Measurements from ENCODE around the gene LSM3. TPM values are rescaled to one million over a fixed set of nuclear protein-coding genes. Genes with fewer than 3 reads are reported as not detected.

Gene LSM3
- total RNA-seq, 1 experiment from 2014 or later: 17.4 TPM

DNA sequence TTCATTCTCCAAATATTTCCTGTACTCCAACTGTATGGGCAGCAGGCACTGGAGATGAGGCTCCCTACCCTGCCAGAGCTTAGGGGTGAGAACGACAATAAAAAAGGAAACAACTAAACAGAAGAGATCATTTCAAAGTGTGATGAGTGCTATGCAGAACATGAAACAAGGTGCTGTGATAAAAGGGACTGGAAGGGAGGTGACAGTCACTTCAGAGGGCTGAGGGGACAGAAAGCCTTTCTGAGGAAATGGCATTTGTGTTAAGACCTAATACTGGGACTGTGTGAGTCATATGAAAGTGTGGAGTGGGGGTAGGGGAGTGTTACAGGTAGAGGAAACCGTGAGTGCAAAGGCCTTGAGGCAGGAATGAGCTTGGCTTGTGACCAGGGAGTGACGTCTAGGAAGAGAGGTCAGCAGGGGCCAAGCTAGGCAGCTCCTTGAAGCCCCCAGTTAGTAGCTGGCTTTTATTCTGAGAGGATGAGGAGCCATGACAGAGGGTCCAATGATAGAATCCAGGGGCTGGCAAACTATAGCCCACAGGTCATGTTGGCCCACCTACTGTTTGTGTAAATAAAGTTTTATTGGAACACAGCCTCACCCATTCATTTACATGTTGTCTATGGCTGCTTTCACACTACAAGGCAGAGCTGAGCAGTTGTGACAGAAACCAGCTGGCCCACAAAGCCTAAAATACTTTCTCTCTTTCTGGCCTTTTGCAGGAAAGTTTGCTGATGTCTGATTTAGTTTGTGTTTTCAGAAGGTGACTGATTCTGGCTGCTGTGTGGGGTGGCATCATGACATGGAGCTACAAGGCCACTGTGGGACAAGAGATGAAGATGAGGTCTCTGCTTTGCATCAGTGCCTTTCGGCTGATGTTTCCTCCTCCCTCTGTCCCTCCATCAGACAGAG, 56.6 kb downstream of the LSM3 start:
- H3K27ac ChIP-seq (ENCODE audit: low read depth, low read length): no peak overlapping the region
- TF ChIP-seq, protein P1, sequence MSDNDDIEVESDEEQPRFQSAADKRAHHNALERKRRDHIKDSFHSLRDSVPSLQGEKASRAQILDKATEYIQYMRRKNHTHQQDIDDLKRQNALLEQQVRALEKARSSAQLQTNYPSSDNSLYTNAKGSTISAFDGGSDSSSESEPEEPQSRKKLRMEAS (IDR thresholded peaks at IDR 0.05): no peak
- TF ChIP-seq EGR1 (IDR thresholded peaks at IDR 0.05; ENCODE audit: low read depth): no peak
- no peak for TF ChIP-seq JUND (IDR thresholded peaks at IDR 0.05)
- TF ChIP-seq EZH2 (IDR thresholded peaks at IDR 0.05): no peak
- no peak for TF ChIP-seq CBX3 (IDR thresholded peaks at IDR 0.05; ENCODE audit: low read depth)
- TF ChIP-seq YY1 (IDR thresholded peaks at IDR 0.05; ENCODE audit: extremely low read depth, insufficient replicate concordance, low read depth, low read length): no peak
- H3K4me1 ChIP-seq (ENCODE audit: control insufficient read depth in 1 of 2, insufficient read depth in 2 of 2, low read length in 2 of 2): no peaks in the 10 kb centered on the region; a peak in 1 of 4 replicates
- no peaks in the 10 kb centered on the region for H4K20me1 ChIP-seq (ENCODE audit: insufficient read depth)
- no peaks in the 10 kb centered on the region for H3K9me2 ChIP-seq (ENCODE audit: insufficient read depth)
- intact Hi-C loops (cut with micrococcal nuclease): no loop called here
- ATAC-seq (no peak), DNase-seq (ENCODE audit: low read depth, low spot score) (no peak)
- H3K79me2 ChIP-seq (ENCODE audit: insufficient read depth, low read length): no peaks in the 10 kb centered on the region
- ChIA-PET CTCF (no interaction called here), POLR2A (no interaction called here), RAD21 (ENCODE audit: low non-redundant PET in 1 of 2, low total read pairs in 2 of 2, uncharacterized antibody in 2 of 2, unreplicated experiment in 2 of 2) (no interaction called here)
- H3K27me3 ChIP-seq (ENCODE audit: insufficient read depth, low read length): no peaks in the 10 kb centered on the region
- no peak overlapping the region for H3K9ac ChIP-seq (ENCODE audit: low read length)
- no peak overlapping the region for H2AFZ ChIP-seq (ENCODE audit: low read depth, low read length, poor library complexity, severe bottlenecking)
- no TSS peak for BruUV-seq (replicated peaks)
- no peak overlapping the region for H3K4me2 ChIP-seq (ENCODE audit: low read length)
- H3K36me3 ChIP-seq (ENCODE audit: control insufficient read depth in 1 of 2, insufficient read depth in 2 of 2, low read length in 2 of 2): no peaks in the 10 kb centered on the region
- H3K4me3 ChIP-seq (replicated peaks in 1 of 2; ENCODE audit: low read depth in 1 of 2, low read length in 2 of 2): no peak overlapping the region
- H3K9me3 ChIP-seq (ENCODE audit: control insufficient read depth in 1 of 2, insufficient read depth in 1 of 2, low read depth in 1 of 2, low read length in 2 of 2): peaks cover 4 to 5% of the 10 kb centered on the region in 2 experiments; a peak in 2 of 4 replicates

DNA sequence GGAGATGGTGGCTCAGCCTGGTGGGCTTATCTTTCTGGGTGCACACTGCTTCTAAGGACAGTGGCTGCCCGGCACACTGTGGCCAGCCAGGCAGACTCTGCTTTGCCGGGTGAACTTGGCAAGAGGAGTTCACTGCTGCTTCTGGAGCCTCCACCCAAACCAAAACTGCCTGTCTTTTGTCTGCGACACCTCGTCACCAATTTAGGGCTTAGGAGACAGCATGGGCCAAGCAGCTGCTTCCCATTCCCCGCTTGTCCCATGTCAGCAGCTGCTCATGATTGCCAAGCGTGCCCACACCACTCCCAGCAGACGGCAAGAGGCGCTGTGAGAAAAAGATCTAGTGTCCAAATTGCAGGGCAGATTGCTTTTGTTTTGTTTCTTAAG, 57.3 kb downstream of the LSM3 start:
- ChIA-PET RAD21 (ENCODE audit: low non-redundant PET in 1 of 2, low total read pairs in 2 of 2, uncharacterized antibody in 2 of 2, unreplicated experiment in 2 of 2) (no interaction called here), POLR2A (no interaction called here), CTCF (no interaction called here)
- no peak overlapping the region for H3K27ac ChIP-seq (ENCODE audit: low read depth, low read length)
- no TSS peak for BruUV-seq (replicated peaks)
- no peak for DNase-seq (ENCODE audit: low read depth, low spot score)
- intact Hi-C loops (cut with micrococcal nuclease): no loop called here
- no peak overlapping the region for H3K4me3 ChIP-seq (replicated peaks in 1 of 2; ENCODE audit: low read depth in 1 of 2, low read length in 2 of 2)
- H3K9me2 ChIP-seq (ENCODE audit: insufficient read depth): no peaks in the 10 kb centered on the region
- H3K27me3 ChIP-seq (ENCODE audit: insufficient read depth, low read length): no peaks in the 10 kb centered on the region
- no peak overlapping the region for H3K9ac ChIP-seq (ENCODE audit: low read length)
- ATAC-seq: no peak
- no peak overlapping the region for H3K4me2 ChIP-seq (ENCODE audit: low read length)
- TF ChIP-seq SRF (IDR thresholded peaks at IDR 0.05; ENCODE audit: low read depth) (no peak), YY1 (IDR thresholded peaks at IDR 0.05; ENCODE audit: extremely low read depth, insufficient replicate concordance, low read depth, low read length) (no peak), TCF7L2 (IDR thresholded peaks at IDR 0.05; ENCODE audit: borderline replicate concordance, extremely low read depth, insufficient read depth, insufficient read length) (no peak), ZNF274 (IDR thresholded peaks at IDR 0.05; ENCODE audit: low read depth, low read length) (no peak), ZFX (IDR thresholded peaks at IDR 0.05) (no peak), POLR2A (IDR thresholded peaks at IDR 0.05; ENCODE audit: borderline replicate concordance, extremely low read depth, insufficient read depth, insufficient read length) (no peak), SIN3A (IDR thresholded peaks at IDR 0.05; ENCODE audit: low read depth) (no peak), JUND (IDR thresholded peaks at IDR 0.05) (no peak), EGR1 (IDR thresholded peaks at IDR 0.05; ENCODE audit: low read depth) (no peak), CBX3 (IDR thresholded peaks at IDR 0.05; ENCODE audit: low read depth) (no peak)
- TF ChIP-seq, protein P2, sequence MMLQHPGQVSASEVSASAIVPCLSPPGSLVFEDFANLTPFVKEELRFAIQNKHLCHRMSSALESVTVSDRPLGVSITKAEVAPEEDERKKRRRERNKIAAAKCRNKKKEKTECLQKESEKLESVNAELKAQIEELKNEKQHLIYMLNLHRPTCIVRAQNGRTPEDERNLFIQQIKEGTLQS (IDR thresholded peaks at IDR 0.05): no peak
- TF ChIP-seq, protein P1 (IDR thresholded peaks at IDR 0.05): no peak
- peaks cover 4 to 5% of the 10 kb centered on the region in 2 experiments; a peak in 2 of 4 replicates for H3K9me3 ChIP-seq (ENCODE audit: control insufficient read depth in 1 of 2, insufficient read depth in 1 of 2, low read depth in 1 of 2, low read length in 2 of 2)
- H3K4me1 ChIP-seq (ENCODE audit: control insufficient read depth in 1 of 2, insufficient read depth in 2 of 2, low read length in 2 of 2): no peaks in the 10 kb centered on the region; a peak in 1 of 4 replicates
- H2AFZ ChIP-seq (ENCODE audit: low read depth, low read length, poor library complexity, severe bottlenecking): no peak overlapping the region
- H4K20me1 ChIP-seq (ENCODE audit: insufficient read depth): no peaks in the 10 kb centered on the region
- H3K36me3 ChIP-seq (ENCODE audit: control insufficient read depth in 1 of 2, insufficient read depth in 2 of 2, low read length in 2 of 2): no peaks in the 10 kb centered on the region
- H3K79me2 ChIP-seq (ENCODE audit: insufficient read depth, low read length): no peaks in the 10 kb centered on the region

All from HCT116 (cell line).